ENCODE measurements around the gene ACTL7A.
A peak's percentile ranks its signal among the peaks of the same experiment; 100 is the strongest.
"Not testable (repeated sequence)": the region's sequence is repeated elsewhere in the genome, so short reads cannot be mapped to it uniquely, and the experiment has no call there.

ACTL7A gene

DNA sequence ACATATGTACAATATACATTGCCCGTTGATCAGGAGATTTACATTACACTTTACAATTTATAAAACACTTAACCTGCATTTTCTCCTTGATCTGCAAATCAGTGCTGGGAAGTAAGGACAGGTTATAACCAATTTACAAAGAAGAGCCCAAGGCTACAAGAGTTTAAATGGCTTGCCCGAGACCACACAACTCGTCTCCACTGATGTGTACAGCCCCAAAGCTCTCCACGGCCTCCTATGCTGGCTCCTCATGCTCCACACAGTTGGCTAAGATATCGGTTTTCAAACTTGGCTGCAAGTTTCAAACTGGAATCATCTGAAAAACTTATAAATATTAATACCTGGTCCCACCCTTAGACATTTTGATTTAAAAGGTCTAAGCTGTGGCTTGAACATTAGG lies 16.6 kb upstream of the ACTL7A start:
- DNase-seq (ENCODE audit: low read depth, low spot score) = no peak
- no peak overlapping the region for H3K4me3 ChIP-seq (ENCODE audit: low read length)

DNA sequence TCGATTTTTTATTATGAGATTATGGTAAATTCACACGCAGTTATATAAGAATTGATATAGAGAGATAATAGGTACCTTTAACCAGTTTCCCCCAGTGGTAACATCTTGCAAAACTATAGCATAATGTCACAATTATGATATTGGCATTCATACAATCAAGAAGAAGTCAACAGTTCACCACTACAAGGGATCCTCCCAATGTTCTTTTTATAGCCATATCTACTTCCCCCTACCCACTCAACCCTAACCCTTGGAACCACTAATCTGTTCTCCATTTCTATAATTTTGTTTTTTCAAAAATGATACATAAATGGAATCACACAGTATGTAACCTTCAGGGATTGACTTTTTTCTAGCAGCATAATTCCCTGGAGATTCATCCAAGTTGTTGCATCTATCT lies 16.1 kb upstream of the ACTL7A start:
- no peak for DNase-seq (ENCODE audit: low read depth, low spot score)
- no peak overlapping the region for H3K4me3 ChIP-seq (ENCODE audit: low read length)

DNA sequence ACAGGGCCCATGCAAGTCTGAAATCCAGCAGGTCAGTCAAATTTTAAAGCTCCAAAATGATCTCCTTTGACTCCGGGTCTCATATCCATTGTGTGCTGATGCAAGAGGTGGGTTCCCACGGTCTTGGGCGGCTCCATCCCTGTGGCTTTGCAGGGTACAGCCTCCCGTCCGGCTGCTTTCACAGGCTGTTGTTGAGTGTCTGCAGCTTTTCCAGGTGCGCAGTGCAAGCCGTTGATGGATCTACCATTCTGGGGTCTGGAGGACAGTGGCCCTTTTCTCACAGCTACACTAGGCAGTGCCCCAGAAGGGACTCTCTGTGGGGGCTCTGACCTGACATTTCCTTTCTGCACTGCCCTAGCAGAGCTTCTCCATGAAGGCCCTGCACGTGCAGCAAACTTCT lies 13.8 kb upstream of the ACTL7A start:
- DNase-seq (ENCODE audit: low read depth, low spot score); H3K4me3 ChIP-seq (ENCODE audit: low read length): not testable (repeated sequence)

DNA sequence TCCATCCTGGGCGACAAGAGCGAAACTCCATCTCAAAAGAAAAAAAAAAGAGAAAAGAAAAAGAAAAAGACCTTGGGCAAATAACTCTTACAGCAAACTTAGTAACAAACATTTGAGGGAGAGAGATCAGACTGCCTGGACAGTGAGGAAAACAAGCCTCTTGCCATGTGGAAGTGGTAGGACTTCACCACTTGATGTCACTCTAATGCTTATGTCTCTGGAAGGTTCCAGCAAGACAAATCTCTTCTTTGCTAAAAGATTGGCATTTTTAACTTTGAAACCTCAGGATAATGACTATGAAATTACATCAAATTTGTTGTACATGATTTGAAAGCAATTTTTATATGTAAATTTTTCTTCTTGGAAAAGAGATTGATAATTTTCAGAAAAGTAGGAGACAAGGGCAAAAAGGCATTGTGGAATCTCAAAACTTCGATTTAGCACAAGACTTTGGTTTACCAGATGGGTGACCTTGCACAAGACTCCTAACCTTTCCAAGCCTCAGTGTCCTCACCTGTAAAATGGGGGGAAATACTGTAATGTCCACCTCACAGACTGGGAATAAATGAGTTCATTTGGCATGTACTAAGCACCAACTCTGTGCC lies 11.7 kb upstream of the ACTL7A start:
- H3K4me3 ChIP-seq (ENCODE audit: low read length) = no peak overlapping the region
- DNase-seq (ENCODE audit: low read depth, low spot score) = no peak

DNA sequence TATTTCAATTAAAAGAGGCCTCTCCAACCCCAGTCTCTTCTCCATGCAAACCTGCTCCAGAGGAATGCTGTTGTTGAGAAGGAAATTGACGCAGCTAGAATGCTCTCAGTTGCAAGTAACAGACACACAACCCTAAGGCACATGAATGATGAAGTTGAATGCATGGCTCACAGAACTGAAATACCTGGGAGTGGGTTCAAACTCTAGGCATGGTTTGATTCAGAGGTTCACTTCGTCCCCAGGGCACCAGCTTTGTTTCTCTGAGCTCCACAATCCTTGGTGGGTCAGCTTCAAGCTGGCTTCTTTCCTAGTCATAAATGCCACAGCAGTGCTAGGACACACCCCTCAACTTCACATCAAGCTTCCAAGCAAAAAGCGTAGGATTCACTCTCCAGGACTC lies 10.9 kb upstream of the ACTL7A start:
- DNase-seq (ENCODE audit: low read depth, low spot score) = no peak
- no peak overlapping the region for H3K4me3 ChIP-seq (ENCODE audit: low read length)

DNA sequence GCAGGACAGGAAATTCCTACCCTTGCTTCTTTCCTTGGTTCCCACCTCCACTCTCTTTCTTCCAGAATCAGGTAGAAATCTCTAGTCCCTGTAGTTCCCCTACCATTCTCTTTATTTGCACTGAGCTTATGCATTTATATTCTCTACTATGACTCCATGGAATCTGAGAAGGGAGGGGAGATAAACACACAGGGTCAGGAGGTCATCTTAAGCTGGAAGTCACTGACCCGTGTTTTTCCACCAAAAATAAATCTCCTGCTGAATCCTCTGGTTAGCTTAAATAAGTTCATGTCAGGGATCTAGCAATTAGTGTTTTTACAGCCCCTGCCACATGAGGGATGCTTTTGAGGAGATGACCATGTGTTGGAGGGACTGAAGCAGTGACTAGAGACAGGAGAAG lies 10.0 kb upstream of the ACTL7A start:
- no peak for DNase-seq (ENCODE audit: low read depth, low spot score)

DNA sequence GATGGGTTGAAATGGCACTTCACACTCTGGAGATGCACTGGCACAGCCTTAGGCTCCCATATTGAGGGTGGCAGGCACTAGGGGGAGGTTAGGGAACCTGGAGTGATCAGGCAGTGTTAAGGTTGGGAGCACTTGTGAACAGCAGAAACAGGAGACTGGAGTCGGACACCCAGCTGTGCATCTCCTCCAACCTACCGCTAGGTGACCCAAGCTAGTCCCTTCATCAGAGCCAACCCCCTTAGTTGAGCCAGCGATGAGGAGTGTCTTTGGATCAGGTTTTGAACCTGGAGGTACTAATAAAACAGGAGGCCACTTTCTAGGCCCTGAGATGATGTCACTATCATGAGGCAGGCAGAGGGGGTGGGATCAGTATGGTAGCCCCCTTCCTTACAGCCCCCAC lies 8.0 kb upstream of the ACTL7A start:
- DNase-seq (ENCODE audit: low read depth, low spot score) = peak; percentile 30
- H3K4me3 ChIP-seq (ENCODE audit: low read length) = no peak overlapping the region

More for the DNA sequence above, 10.0 kb upstream of the ACTL7A start:
- no peak overlapping the region for H3K4me3 ChIP-seq (ENCODE audit: low read length)

DNA sequence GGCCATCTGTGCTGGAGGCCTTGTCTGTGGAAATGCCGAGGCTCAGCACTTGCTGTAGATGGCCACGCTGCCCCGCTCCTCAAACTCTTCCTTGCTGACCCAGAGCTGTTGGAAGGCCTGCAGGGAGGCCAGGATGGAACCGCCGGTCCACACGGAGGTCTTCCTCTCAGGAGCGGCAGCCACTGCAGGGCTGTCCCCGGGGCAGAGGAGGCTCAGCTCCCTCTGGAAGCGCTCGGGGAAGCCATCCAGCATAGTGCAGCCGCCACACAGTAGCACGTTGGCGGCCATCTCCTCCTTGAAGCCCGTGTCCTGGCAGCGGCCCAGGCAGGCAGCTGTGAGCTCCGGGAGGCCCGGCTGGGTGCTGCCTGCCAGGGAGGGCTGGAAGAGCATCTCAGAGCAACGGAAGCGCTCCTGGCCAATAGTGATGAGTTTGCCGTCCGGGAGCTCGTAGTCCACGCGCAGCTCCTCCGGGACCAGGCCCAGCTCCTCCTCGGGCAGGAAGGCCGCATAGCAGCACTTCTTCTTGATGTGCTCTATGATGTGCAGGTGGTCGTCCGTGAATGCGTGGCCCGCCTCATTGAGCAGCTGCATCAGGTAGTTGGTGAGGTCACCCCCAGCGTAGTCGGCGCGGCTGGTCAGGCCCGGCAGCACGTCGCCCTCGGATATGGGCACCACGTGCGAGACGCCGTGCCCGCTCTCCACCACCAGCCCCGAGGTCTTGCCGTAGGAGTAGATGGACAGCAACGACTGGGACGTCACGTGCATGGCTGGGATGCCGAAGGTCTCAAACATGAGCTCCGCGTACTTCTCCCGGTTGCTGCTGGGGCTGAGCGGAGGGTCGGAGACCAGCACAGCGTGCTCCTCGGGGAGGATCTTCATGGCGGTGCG lies 7.2 kb upstream of the ACTL7A start:
- DNase-seq (ENCODE audit: low read depth, low spot score) = no peak
- H3K4me3 ChIP-seq (ENCODE audit: low read length) = no peak overlapping the region

DNA sequence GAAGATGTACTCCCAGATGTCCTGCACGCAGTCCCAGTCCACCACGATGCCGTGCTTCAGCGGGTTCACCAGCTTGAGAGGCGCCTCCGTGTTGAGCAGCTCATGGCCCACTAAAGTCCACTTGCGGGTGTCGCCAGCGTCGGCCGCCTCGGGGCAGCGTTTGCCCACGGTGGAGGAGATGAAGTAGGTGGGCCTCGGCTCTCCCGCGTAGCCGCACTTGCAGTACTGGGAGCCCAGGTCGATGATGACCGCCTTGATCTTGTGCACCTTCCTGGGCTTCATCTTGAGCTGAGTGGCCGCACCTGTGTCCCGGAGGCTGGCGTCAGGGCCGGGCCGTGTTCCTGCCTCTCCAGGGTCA lies 6.6 kb upstream of the ACTL7A start:
- no peak for DNase-seq (ENCODE audit: low read depth, low spot score)
- H3K4me3 ChIP-seq (ENCODE audit: low read length) = no peak overlapping the region

DNA sequence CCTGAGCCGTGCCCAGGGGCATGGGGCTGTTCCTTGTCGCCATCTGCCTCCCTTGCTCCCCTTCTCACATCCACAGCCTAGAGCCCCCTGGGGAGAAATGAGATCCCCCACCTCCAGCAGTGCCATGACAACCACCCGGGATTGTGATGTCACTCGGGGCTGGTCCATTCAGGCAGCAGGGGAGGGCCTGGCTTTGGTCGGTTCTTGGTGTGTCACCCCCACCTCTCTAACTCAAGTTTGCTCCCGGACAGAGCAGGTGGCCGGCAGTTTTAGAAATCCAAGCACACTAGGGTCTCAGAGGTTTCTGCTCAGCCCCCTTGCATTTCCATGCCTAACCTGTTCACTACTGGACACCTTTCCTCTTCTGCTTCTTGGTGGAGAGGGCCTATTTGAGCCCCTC lies 6.2 kb upstream of the ACTL7A start, which contains the start of gene ACTL7B:
TSS of gene ACTL7B (minus strand) at position 99 of the 400 bp plus-strand sequence. CDS start at position 43, 56 bp downstream.
- no peak for DNase-seq (ENCODE audit: low read depth, low spot score)

DNA sequence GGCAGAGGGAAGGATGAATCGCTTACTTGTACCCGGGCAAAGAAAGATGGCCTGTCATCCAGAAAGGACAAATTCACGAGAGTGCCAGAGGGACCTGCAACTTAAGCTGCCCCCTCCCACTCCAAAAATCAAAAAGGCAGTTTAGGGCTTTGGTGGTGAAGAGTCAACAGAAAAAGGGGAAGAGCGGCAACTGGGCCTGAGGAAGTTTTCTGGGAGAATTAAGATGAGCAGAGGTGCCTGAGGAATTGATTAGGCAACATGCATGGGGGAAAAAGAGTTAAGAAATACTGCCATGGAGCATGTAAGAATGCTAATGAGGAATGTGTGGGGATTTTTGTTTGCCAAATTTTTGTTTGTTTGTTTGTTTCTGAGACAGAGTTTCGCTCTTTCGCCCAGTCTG lies 4.5 kb upstream of the ACTL7A start:
- H3K4me3 ChIP-seq (ENCODE audit: low read length) = no peak overlapping the region
- no peak for DNase-seq (ENCODE audit: low read depth, low spot score)

More for the DNA sequence above, 6.2 kb upstream of the ACTL7A start, which contains the start of gene ACTL7B:
- H3K4me3 ChIP-seq (ENCODE audit: low read length) = no peak within 1 kb of the TSS

DNA sequence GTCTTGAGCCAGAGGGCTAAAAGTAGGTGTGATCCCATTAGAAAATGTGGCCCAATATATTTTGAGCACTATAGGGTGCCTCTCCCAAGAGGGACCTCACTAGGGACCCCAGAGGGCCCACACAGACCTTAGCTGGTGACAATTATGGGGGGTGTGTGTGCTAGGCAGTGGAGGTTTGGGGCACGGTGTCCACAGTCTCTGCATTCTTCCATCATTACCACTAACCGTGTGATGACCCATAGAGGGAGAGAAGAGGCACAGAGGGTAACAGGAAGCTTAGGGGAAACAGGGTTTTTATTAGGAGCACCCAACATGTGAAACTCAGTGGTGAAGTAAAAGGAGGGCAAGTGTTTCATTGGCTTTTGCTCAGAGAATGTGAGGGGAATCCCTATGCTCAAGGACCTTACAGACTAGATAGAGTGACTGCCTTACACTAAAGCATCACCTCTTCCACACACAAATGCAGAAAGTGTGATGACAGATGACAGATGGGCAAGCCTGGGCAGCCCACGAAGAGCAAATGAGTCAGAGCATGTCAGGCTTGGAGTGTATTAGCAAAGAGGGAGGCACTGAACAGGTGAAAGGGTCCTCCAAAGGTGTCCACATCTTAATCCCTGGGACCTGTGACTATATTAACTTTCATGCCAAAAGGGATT lies 2.5 kb upstream of the ACTL7A start:
- no peak overlapping the region for H3K4me3 ChIP-seq (ENCODE audit: low read length)

DNA sequence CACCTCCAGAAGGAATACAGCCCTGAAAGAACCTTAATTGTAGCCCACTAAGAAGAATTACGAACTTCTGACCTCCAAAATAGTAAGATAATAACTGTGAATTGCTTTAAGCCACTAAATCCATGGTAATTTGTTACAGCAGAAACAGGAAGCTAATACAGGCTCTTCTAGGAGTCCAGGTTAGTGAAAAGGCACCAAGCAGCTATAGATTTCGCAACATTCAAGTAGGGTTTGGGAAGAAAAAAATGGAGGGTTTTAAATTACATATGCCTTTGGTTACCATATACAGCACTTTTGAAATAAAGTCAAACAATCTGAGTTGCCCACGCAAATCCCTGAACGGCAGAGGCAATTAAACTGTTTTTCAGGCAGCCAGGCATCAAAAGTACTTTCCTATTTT lies 1.7 kb upstream of the ACTL7A start:
- no peak overlapping the region for H3K4me3 ChIP-seq (ENCODE audit: low read length)
- no peak for DNase-seq (ENCODE audit: low read depth, low spot score)

More for the DNA sequence above, 2.5 kb upstream of the ACTL7A start:
- no peak for DNase-seq (ENCODE audit: low read depth, low spot score)

DNA sequence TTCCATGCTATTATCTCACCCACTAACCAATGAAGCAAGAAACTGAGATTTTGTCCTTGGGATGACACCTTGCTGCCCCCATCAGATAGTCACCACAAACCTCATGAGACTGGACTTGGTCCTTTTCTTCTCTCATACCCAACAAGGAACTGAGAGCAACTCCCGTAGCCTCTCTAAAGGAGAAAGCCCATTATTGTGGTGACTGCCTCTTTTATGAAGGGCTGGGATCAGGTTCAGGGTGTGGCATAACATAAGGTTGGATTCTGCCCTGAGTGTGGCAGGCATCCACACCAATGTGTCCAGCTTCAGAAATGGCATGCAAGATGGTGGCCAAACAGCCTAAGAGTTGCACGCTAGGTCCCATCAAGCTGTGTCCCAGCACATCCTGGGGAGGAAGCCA lies 1.3 kb upstream of the ACTL7A start:
- DNase-seq (ENCODE audit: low read depth, low spot score) = no peak
- no peak overlapping the region for H3K4me3 ChIP-seq (ENCODE audit: low read length)

DNA sequence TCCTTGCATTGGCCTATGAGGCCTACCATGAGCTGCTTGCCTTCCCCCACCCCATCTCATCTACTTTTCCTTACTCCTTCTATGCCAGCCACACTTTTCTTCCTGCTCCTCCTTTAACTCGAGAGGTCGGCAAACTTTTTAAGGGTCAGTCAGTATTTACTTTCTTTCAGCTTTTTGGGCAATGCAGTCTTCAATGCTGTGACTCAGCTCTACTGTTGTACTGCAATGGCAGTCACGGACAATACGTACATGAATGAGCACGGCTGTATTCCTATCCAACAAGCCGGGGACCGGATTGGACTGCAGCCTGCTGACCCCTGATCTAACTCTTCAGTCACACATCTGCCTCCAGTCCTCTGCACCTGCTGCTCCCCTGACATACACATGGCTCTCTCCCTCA lies 602 bp upstream of the ACTL7A start:
- H3K4me3 ChIP-seq (ENCODE audit: low read length) = no peak overlapping the region
- no peak for DNase-seq (ENCODE audit: low read depth, low spot score)

DNA sequence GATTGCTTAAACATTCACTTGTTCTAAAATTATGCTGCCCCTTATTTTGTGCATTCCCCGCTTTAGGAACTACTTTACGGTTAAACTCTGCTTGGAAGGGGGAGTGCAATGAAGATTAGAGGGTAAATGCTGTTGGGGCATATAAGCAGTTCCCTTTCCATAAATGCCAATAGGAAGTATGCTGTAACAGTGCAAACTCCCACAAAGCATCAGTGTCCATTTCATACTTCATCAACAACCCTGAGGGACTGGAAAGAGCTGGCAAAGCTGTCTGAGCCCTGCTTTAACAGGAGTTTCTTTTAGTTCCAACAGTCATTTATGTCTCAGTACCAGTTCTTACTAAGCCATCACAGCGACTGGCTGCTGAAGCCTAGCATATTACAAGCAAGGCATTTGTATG lies 1.8 kb downstream of the ACTL7A start:
- no peak for DNase-seq (ENCODE audit: low read depth, low spot score)
- no peak overlapping the region for H3K4me3 ChIP-seq (ENCODE audit: low read length)

DNA sequence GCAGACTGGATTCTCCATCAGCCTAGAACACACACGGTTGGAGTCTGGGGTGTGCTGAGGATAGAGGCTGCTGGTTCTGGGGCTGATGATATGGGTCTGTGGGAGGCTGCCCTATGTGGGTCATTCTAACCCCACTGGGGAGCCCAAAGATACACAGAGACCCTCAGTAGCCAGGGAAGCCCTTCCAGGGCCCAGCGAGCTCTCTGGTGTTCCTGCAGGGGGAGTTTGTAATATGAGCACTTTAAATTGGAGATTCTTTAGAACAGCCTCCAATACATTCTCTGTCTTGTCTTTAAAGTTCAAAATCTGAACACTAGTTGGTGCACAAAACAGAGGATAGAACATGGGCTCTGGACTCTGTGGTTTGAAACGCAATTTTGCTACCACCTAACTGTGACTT lies 2.4 kb downstream of the ACTL7A start:
- no peak for DNase-seq (ENCODE audit: low read depth, low spot score)
- H3K4me3 ChIP-seq (ENCODE audit: low read length) = no peak overlapping the region

DNA sequence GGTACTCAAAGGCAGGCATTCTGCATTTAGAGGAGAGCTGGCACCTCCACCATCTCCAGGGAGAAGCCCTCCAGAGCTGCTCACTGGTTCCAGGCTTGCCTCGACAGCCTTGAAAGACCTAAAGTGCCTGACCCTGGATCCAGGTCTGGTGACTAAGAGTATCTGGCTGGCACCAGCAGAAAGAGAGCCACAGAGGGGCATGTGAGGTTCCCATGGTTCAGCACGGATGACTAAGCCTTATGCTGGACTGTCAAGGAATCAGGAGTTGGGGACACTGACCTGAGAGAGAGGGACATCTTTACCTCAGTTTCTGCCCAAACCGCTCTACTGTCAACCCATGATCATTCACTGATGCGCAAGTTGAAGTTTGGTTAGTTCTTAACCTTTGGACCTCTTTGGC lies 3.0 kb downstream of the ACTL7A start:
- H3K4me3 ChIP-seq (ENCODE audit: low read length) = no peak overlapping the region
- DNase-seq (ENCODE audit: low read depth, low spot score) = no peak

DNA sequence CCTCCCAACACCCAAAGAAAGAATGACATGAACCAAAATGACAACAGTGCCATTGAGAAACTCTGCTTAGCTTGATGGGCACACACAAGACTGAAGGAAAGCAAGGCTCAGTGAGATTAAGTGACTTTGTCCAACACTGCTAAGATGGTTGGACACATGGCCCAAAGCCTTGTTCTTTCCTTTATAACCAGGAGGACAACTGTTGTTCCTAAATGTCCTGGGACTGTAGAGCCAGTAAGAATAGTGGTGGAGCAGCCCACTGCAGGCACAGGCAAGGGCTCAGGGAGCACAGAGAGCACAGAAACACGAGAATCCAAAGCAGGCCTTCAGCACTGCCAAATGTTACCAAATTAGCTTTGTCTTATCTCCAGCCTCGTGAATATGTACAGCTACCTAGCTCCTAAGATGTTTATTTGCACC lies 3.9 kb downstream of the ACTL7A start:
- no peak overlapping the region for H3K4me3 ChIP-seq (ENCODE audit: low read length)
- no peak for DNase-seq (ENCODE audit: low read depth, low spot score)

DNA sequence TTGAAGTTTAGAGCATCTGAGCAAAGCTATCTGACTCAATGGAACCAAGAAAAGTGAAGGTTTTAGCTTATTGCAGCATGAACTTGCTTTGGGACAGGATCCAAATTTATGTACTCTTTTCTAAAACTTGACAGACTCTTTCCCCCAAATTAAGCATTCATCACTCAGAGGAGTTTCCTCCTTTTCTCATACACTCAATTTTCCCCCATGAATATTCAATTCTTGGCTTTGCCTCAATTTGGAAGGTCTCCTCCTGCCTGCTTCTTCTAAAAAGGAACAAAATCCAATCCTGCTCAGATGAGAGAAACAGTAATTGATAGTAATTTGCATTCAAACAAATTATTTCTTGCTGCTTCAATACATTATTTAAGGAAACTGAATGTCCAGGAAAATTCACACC lies 5.0 kb downstream of the ACTL7A start:
- H3K4me3 ChIP-seq (ENCODE audit: low read length) = no peak overlapping the region
- no peak for DNase-seq (ENCODE audit: low read depth, low spot score)

Data from Jurkat, Clone E6-1 (cell line).